Pancreas (tissue), 10 donors: Measurements from ENCODE around the gene C18orf63. TPM values are rescaled to one million over a fixed set of nuclear protein-coding genes. Genes with fewer than 3 reads are reported as not detected.

Experiments used
- ATAC-seq, 4 donors: fragments of 200-7000 bp; cut with Tn5 transposase; one replicate each; pipeline versions ENCODE4 v1.8.0 to v1.9.1; 2020; ENCODE audit warnings: mild to moderate bottlenecking in 4 of 4, moderate library complexity in 4 of 4
- DNase-seq, 6 donors: peaks; one replicate each; pipeline ENCODE4 v3.0.0-alpha.2; 2020
- FAIRE-seq: peaks from 2 replicates; lab custom pipeline; 2012; peaks lifted over from hg19 to GRCh38; lab: Jason Lieb, UNC
- H3K27ac ChIP-seq, 4 donors: fragments of 200-600 bp; sonication (generic); 1 replicate in 3 of 4; 2 replicates in 1 of 4; pipeline versions ENCODE4 v1.5.0 to v1.8.0; 2020
- H3K27me3 ChIP-seq, 4 donors: fragments of 200-600 bp; one replicate each; pipeline ENCODE4 v1.8.0; 2021
- H3K36me3 ChIP-seq, 3 donors: fragments of 200-600 bp; sonication (generic) in 1 of 3; one replicate each; pipeline versions ENCODE4 v1.5.0 to v1.8.0; 2020 to 2021
- H3K4me1 ChIP-seq, 3 donors: fragments of 200-600 bp; one replicate each; pipeline ENCODE4 v1.8.0; 2021
- H3K4me3 ChIP-seq, 4 donors: fragments of 200-600 bp; sonication (generic) in 2 of 4; one replicate each; pipeline versions ENCODE4 v1.5.0 to v1.8.0; 2020 to 2021
- H3K9me3 ChIP-seq, 4 donors: fragments of 200-600 bp; one replicate each; pipeline ENCODE4 v1.8.0; 2021
- WGBS, 2 donors: extraction: QIAGEN DNeasy Blood & Tissue Kit; methylation state at CpG; one replicate each; pipeline ENCODE4 v1.1.7; 2013; 5-methylcytosine and 5-hydroxymethylcytosine counted together
- intact Hi-C, 3 donors: fragments of 100-400 bp; cut with DNase I; formaldehyde crosslinking; loops; one replicate each; pipeline versions ENCODE4 v1.11.1 to v1.14.2; 2022
- polyA plus RNA-seq, 2 donors: library from polyadenylated mRNA; stranded (reverse); fragments of 200-250 nt; gene quantifications; one replicate each; pipeline ENCODE4 v1.2.3, GENCODE V29; 2013
- total RNA-seq, 6 donors: library from RNA; stranded (reverse); fragmentation: NEBNext Ultra II Directional in 4 of 6; extraction: Animal tissue kit (Norgen Biotek cat#: 25700) in 4 of 6; gene quantifications; one replicate each; pipeline versions ENCODE4 v1.2.1 to v1.2.4, GENCODE V29; 2021 to 2023
- TF ChIP-seq, protein P1 (sequence below), 4 donors: fragments of 200-600 bp; sonication (generic) in 3 of 4; IDR thresholded peaks; one replicate each; pipeline versions ENCODE4 v1.5.0 to v1.8.0; 2021; ENCODE audit warnings: antibody characterized with exemption in 4 of 4
- donor health status: healthy with polysubstance abuse.
- donor health status: DM: no; HTN: no; CAD: no; lungs with moderate emphysema.
- donor health status: DM: no; HTN: no; CAD: no.
- donor health status: control.
- donor health status: control.
- donor health status: Bipolar disorder and iron deficiency.
- donor health status: DM: yes; HTN: yes; CAD: no.
- donor health status: DM: no; HTN: no; CAD: no.
- donor health status: DM: no; HTN: no; CAD: no.
- donor health status: DM: yes; HTN: yes; CAD: no.

The C18orf63 gene
- total and polyA plus RNA-seq, 8 donors: not detected

- TF ChIP-seq, protein P1, sequence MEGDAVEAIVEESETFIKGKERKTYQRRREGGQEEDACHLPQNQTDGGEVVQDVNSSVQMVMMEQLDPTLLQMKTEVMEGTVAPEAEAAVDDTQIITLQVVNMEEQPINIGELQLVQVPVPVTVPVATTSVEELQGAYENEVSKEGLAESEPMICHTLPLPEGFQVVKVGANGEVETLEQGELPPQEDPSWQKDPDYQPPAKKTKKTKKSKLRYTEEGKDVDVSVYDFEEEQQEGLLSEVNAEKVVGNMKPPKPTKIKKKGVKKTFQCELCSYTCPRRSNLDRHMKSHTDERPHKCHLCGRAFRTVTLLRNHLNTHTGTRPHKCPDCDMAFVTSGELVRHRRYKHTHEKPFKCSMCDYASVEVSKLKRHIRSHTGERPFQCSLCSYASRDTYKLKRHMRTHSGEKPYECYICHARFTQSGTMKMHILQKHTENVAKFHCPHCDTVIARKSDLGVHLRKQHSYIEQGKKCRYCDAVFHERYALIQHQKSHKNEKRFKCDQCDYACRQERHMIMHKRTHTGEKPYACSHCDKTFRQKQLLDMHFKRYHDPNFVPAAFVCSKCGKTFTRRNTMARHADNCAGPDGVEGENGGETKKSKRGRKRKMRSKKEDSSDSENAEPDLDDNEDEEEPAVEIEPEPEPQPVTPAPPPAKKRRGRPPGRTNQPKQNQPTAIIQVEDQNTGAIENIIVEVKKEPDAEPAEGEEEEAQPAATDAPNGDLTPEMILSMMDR (IDR thresholded peaks at IDR 0.05): no peak
- intact Hi-C loops: no loop called here
- H3K4me3 ChIP-seq: no peak overlapping the region
- H3K27me3 ChIP-seq: no peaks in the 10 kb centered on the region
- ATAC-seq (no peak), DNase-seq (no peak), FAIRE-seq (no peak)
- H3K36me3 ChIP-seq: no peaks in the 10 kb centered on the region
- WGBS, 2 donors: 85 to 87% methylated on average over 9 of the region's 9 CpGs
- H3K9me3 ChIP-seq: no peaks in the 10 kb centered on the region
- H3K4me1 ChIP-seq: no peaks in the 10 kb centered on the region
- H3K27ac ChIP-seq: no peak overlapping the region
Measured at GRCh38 chr18:74402806-74403433, 87.3 kb downstream of the C18orf63 start.

GRCh38 chr18:74407888-74408287, 92.2 kb downstream of the C18orf63 start:
- Histone ChIP-seq H3K9me3 (no peaks in the 10 kb centered on the region), H3K4me3 (no peak overlapping the region), H3K27me3 (peaks cover 0 to 3% (median 0%) of the 10 kb centered on the region in 4 donors), H3K36me3 (no peaks in the 10 kb centered on the region), H3K4me1 (no peaks in the 10 kb centered on the region), H3K27ac (no peak overlapping the region)
- TF ChIP-seq, protein P1 (IDR thresholded peaks at IDR 0.05): no peak
- ATAC-seq: no peak
- FAIRE-seq: no peak
- WGBS, 2 donors: 22 to 38% methylated on average over 2 of the region's 2 CpGs
- no peak for DNase-seq
- intact Hi-C loops: no loop called here

Other genes with a start within 250 kb of the C18orf63 start
- 1 to 10 TPM in 1 of 6 donors, under 1 TPM in 5; 0.37 to 2.5 (median 0.71) TPM for gene FBXO15, start 168.0 kb upstream of the C18orf63 start, total RNA-seq
- gene FBXO15, start 168.0 kb upstream of the C18orf63 start, polyA plus RNA-seq: 1 to 10 TPM; 1.3 to 7.1 TPM
- gene TIMM21, start 167.3 kb upstream of the C18orf63 start, total RNA-seq: 10 to 100 TPM in 3 of 6 donors, 1 to 10 TPM in 3; 6.0 to 13.3 (median 10.0) TPM
- 10 to 100 TPM in 1 of 2 donors, 1 to 10 TPM in 1; 7.5 to 14.3 TPM for gene TIMM21, start 167.3 kb upstream of the C18orf63 start, polyA plus RNA-seq
- gene CYB5A, start 23.9 kb upstream of the C18orf63 start, total RNA-seq: 100 to 1,000 TPM; 120 to 228 (median 177) TPM
- 100 to 1,000 TPM; 135 to 178 TPM for gene CYB5A, start 23.9 kb upstream of the C18orf63 start, polyA plus RNA-seq
- gene DIPK1C, start 141.5 kb downstream of the C18orf63 start, total RNA-seq: under 1 TPM in 2 of 6 donors, not detected in 4; 0.16 to 0.25 TPM
- under 1 TPM in 1 of 2 donors, not detected in 1; 0.12 TPM for gene DIPK1C, start 141.5 kb downstream of the C18orf63 start, polyA plus RNA-seq
- 100 to 1,000 TPM in 3 of 6 donors, 10 to 100 TPM in 3; 66.4 to 196 (median 101) TPM for gene CNDP2, start 180.5 kb downstream of the C18orf63 start, total RNA-seq
- 10 to 100 TPM; 65.7 to 94.6 TPM for gene CNDP2, start 180.5 kb downstream of the C18orf63 start, polyA plus RNA-seq
- under 1 TPM in 4 of 6 donors, not detected in 2; 0.09 to 0.35 (median 0.20) TPM for gene CNDP1, start 218.7 kb downstream of the C18orf63 start, total RNA-seq
- under 1 TPM; 0.14 to 0.84 TPM for gene CNDP1, start 218.7 kb downstream of the C18orf63 start, polyA plus RNA-seq